ENCODE data around the gene RPL12. TPM values are rescaled to one million over a fixed set of nuclear protein-coding genes. Genes with fewer than 3 reads are reported as not detected.

The RPL12 gene
- total RNA-seq, 3 donors from 2014 or later (not counting 1 experiment from before 2014, with no cell fraction given) = 561 to 770 (median 724) TPM

- intact Hi-C loops (cut with micrococcal nuclease) = no loop called here
- H3K4me3 Mint-ChIP-seq = no peak overlapping the region
- DNase-seq = no peak
- no peaks in the 10 kb centered on the region for H3K4me1 ChIP-seq (ENCODE audit: control insufficient read depth, insufficient read depth, low read length)
- peaks cover 7% of the 10 kb centered on the region for H3K36me3 Mint-ChIP-seq
- WGBS (ENCODE audit: insufficient coverage) = 96% methylated on average over 21 of the region's 22 CpGs
- no peaks in the 10 kb centered on the region for H3K9me3 ChIP-seq (ENCODE audit: control insufficient read depth, insufficient read depth, low read length)
- no peaks in the 10 kb centered on the region for H3K27me3 Mint-ChIP-seq (ENCODE audit: low read depth in 2 of 2)
- no peak for ATAC-seq
- peaks cover 0 to 4% of the 10 kb centered on the region in 2 donors for H3K4me1 Mint-ChIP-seq
- no peaks in the 10 kb centered on the region for H3K27me3 ChIP-seq (ENCODE audit: control insufficient read depth, insufficient read depth, low read length)
- no peak overlapping the region for H3K4me3 ChIP-seq (ENCODE audit: low read length)
- no peak overlapping the region for H3K27ac ChIP-seq (ENCODE audit: low read length)
- no peak overlapping the region for H3K27ac Mint-ChIP-seq
- no peak for TF ChIP-seq CTCF (IDR thresholded peaks at IDR 0.05)
- H3K9me3 Mint-ChIP-seq = no peaks in the 10 kb centered on the region
- H3K36me3 ChIP-seq (ENCODE audit: control insufficient read depth, insufficient read depth, low read length) = peaks cover 23% of the 10 kb centered on the region
Observed at GRCh38 chr9:127489471-127490115, 38.4 kb upstream of the RPL12 start.

GRCh38 chr9:127488946-127489345 is 37.7 kb upstream of the RPL12 start:
- H3K27ac Mint-ChIP-seq = no peak overlapping the region
- H3K27me3 Mint-ChIP-seq (ENCODE audit: low read depth in 2 of 2) = no peaks in the 10 kb centered on the region
- no peak for TF ChIP-seq CTCF (IDR thresholded peaks at IDR 0.05)
- ATAC-seq (no peak), DNase-seq (no peak)
- Histone ChIP-seq H3K9me3 (ENCODE audit: control insufficient read depth, insufficient read depth, low read length) (no peaks in the 10 kb centered on the region), H3K36me3 (ENCODE audit: control insufficient read depth, insufficient read depth, low read length) (peaks cover 23% of the 10 kb centered on the region), H3K4me1 (ENCODE audit: control insufficient read depth, insufficient read depth, low read length) (no peaks in the 10 kb centered on the region), H3K27ac (ENCODE audit: low read length) (no peak overlapping the region), H3K27me3 (ENCODE audit: control insufficient read depth, insufficient read depth, low read length) (no peaks in the 10 kb centered on the region), H3K4me3 (ENCODE audit: low read length) (no peak overlapping the region)
- intact Hi-C loops (cut with micrococcal nuclease) = no loop called here
- WGBS (ENCODE audit: insufficient coverage) = 96% methylated on average over 8 of the region's 8 CpGs
- H3K9me3 Mint-ChIP-seq = no peaks in the 10 kb centered on the region
- peaks cover 0 to 4% of the 10 kb centered on the region in 2 donors for H3K4me1 Mint-ChIP-seq
- no peak overlapping the region for H3K4me3 Mint-ChIP-seq
- peaks cover 7% of the 10 kb centered on the region for H3K36me3 Mint-ChIP-seq

GRCh38 chr9:127485995-127486394 is 34.8 kb upstream of the RPL12 start:
- Mint-ChIP-seq H3K27ac (no peak overlapping the region), H3K9me3 (no peaks in the 10 kb centered on the region), H3K4me1 (peaks cover 0 to 4% of the 10 kb centered on the region in 2 donors), H3K36me3 (peaks cover 7% of the 10 kb centered on the region), H3K4me3 (no peak overlapping the region), H3K27me3 (ENCODE audit: low read depth in 2 of 2) (no peaks in the 10 kb centered on the region)
- ATAC-seq (no peak), DNase-seq (no peak)
- WGBS (ENCODE audit: insufficient coverage) = 97% methylated on average over 11 of the region's 11 CpGs
- Histone ChIP-seq H3K27me3 (ENCODE audit: control insufficient read depth, insufficient read depth, low read length) (no peaks in the 10 kb centered on the region), H3K4me3 (ENCODE audit: low read length) (no peak overlapping the region), H3K4me1 (ENCODE audit: control insufficient read depth, insufficient read depth, low read length) (no peaks in the 10 kb centered on the region), H3K36me3 (ENCODE audit: control insufficient read depth, insufficient read depth, low read length) (peaks cover 20% of the 10 kb centered on the region), H3K9me3 (ENCODE audit: control insufficient read depth, insufficient read depth, low read length) (no peaks in the 10 kb centered on the region), H3K27ac (ENCODE audit: low read length) (no peak overlapping the region)
- no peak for TF ChIP-seq CTCF (IDR thresholded peaks at IDR 0.05)
- intact Hi-C loops (cut with micrococcal nuclease) = no loop called here

- Mint-ChIP-seq H3K4me3 (no peak overlapping the region), H3K4me1 (no peaks in the 10 kb centered on the region), H3K27me3 (ENCODE audit: low read depth in 2 of 2) (no peaks in the 10 kb centered on the region), H3K9me3 (no peaks in the 10 kb centered on the region), H3K36me3 (no peaks in the 10 kb centered on the region), H3K27ac (no peak overlapping the region)
- Histone ChIP-seq H3K4me3 (ENCODE audit: low read length) (no peak overlapping the region), H3K27me3 (ENCODE audit: control insufficient read depth, insufficient read depth, low read length) (no peaks in the 10 kb centered on the region), H3K36me3 (ENCODE audit: control insufficient read depth, insufficient read depth, low read length) (peaks cover 38% of the 10 kb centered on the region), H3K27ac (ENCODE audit: low read length) (no peak overlapping the region), H3K9me3 (ENCODE audit: control insufficient read depth, insufficient read depth, low read length) (no peaks in the 10 kb centered on the region), H3K4me1 (ENCODE audit: control insufficient read depth, insufficient read depth, low read length) (no peaks in the 10 kb centered on the region)
- DNase-seq (no peak), ATAC-seq (no peak)
- no peak for TF ChIP-seq CTCF (IDR thresholded peaks at IDR 0.05)
- intact Hi-C loops (cut with micrococcal nuclease) = no loop called here
- WGBS (ENCODE audit: insufficient coverage) = over 99% methylated on average over 9 of the region's 9 CpGs
Observed at GRCh38 chr9:127482662-127483061, 31.5 kb upstream of the RPL12 start.

Data from natural killer cell (primary cell).